Fibroblast of gingiva (primary cell): ENCODE measurements around the gene CDHR1.
A peak's percentile ranks its signal among the peaks of the same experiment; 100 is the strongest.
"Not testable (repeated sequence)": the region's sequence is repeated elsewhere in the genome, so short reads cannot be mapped to it uniquely, and the experiment has no call there.

Experiments
- DNase-seq: peaks from one replicate; pipeline ENCODE4 v3.0.0-alpha.2; 2011; ENCODE audit warnings: low read depth

Gene CDHR1

DNA sequence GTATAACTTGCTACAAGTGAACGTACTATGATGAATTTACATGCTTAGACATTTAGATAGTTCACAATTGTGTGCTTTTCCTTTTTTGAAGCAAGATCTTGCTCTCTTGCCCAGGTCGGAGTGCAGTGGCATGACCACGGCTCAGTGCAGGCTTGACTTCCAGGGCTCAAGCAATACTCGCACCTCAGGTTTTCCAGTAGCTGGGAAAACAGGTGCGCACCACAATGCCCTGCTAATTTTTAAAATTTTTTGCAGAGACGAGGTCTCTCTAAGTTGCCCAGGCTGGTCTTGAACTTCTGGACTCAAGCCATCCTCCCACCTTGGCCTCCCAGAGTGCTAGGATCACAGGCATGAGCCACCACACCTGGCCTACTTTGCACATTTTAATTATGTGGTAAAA is 18.9 kb upstream of the CDHR1 start:
- no peak for DNase-seq

DNA sequence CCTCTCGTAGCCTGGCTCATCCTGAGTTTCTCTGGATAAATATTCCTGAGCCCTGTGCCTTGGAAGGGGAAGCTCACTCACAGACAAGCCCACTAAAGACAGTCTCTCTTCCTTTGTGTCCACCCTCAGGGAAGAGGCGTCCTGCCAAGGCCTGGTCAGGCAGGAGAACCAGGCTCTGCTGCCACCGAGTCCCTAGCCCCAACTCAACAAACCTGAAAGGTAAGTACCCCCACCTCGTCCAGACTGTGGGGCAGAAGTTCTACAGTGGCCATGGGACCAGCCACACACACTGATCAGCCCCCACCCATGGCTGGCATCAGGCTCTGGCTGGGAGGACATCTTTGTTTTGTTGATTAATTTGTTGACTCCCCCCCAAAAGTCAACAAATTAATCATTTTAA is 18.0 kb upstream of the CDHR1 start:
- no peak for DNase-seq

DNA sequence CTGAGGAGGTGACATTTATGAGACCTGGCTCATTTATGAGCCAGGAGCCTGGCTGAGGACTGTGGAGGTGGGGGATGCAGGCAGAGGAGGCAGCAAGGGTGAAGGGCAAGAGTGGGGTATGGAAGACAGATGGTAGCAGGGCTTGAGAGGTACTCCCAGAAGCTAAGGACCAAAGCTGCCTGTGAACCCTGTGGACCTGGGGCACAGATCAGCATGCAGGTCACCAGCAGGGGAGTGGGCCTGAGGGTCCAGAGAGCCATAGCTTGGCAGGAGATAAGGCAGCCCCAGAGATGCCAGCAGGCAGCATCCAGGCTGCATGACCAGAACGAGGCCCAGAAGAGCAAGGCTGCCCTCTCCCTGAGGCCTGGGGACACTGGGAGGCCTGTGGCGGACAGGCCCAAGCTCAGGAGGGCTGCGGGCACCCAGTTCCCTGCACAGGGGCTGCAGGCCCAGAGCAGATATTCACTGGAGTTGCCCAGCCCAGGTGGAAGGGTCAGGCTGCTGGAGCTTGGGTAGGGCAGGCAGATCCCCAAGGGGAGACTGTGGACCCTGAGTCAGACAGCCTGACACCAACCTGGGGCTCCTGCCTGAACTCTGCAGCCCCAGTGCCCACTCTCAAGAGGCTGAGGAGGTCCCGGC is 17.4 kb upstream of the CDHR1 start:
- no peak for DNase-seq

DNA sequence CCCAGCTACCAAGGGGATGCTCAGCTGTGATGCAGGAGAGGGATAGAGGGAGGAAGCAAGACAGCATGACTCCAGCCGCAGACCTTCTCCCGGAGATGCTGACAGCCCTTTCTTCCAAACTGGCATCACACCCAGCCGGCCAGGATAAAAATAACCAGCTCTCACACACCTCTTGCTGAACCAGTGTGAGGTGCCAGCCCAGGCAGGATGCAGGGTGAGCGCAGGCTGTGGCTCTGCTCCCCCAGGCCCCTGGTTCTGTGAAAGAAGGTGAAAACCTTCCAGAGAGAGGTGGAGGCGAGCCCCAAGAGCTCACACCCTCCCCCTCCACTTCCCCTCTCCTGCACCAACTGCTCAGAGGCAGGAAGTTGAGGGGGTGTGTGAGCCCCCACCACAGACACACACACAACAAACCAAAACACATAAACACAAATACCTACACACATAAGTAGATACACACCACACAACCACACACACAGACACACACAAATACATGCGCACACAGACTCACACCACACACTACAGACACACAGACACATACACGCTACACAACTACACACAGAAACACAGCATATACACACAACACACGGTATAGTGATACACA is 16.7 kb upstream of the CDHR1 start:
- no peak for DNase-seq

DNA sequence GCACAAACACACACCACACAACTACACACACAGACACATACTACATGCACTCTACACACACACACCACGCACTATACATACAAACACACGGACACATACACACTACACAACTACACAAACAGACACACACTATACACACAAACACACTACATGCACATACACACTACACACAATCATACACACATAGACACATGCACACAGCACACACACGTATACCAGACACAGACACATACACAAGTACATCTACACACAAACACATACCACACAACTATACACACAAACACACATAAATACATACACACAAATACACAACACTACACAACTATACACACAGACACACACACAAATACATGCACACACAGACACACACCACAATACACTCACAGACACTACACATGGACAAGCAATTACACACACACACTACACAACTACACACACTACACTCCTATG is 16.2 kb upstream of the CDHR1 start:
- DNase-seq = no peak

DNA sequence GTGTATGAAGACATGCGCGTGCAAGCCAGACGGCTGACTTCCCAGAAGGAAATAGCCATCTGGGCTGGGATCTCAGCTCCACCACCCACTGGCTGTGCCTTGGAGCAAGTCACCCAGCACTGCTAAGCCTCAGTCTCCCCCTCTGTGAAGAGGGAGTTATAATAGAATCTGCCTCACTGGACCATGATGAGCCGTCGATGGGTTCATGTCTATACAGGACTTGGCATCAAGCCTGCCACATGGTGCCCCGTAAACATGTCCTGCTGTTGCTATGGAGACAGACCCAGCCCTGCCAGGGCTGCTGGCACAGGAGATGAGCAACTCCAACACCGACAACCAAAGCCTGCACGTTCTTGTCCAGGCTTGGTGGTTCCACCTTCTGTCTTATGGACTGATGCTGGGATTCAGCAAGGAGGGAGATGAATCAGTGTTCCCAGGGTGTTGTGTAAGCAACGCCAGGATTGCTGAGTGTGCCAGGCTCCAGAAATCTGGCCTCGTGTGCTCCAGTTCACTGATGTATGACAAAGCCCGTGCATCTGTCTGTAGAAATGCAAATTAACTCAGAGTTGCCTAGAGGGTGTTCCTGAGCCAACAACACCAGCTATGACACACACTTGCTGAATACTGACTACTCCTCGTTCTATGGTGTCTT is 15.2 kb upstream of the CDHR1 start:
- peak; percentile 77 for DNase-seq

DNA sequence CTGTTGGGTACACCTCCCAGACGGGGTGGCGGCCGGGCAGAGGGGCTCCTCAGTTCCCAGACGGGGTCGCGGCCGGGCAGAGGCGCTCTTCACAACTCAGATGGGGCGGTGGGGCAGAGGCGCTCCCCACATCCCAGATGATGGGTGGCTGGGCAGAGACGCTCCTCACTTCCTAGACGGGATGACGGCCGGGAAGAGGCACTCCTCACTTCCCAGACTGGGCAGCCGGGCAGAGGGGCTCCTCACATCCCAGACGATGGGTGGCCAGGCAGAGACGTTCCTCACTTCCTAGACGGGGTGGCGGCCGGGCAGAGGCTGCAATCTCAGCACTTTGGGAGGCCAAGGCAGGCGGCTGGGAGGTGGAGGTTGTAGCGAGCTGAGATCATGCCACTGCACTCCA is 14.0 kb upstream of the CDHR1 start:
- DNase-seq = not testable (repeated sequence)

DNA sequence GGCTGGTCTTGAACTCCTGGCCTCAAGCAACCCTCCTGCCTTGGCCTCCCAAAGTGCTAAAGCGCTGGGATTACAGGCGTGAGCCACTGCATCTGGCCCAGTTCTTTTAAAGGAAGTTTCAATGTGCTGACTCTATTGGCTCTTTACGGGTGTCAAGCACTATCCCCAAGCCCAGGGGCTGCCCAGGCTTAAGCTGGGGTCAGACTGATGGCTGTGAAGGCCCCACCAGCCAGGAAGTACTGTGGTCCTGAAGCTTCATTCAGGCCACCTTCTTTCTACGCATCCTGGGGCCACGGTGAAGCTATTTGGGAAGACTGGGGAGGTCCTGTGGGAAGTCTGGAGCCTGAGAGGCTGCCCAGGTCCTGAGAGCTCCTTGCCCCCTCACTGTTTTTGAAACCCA is 12.7 kb upstream of the CDHR1 start:
- no peak for DNase-seq

DNA sequence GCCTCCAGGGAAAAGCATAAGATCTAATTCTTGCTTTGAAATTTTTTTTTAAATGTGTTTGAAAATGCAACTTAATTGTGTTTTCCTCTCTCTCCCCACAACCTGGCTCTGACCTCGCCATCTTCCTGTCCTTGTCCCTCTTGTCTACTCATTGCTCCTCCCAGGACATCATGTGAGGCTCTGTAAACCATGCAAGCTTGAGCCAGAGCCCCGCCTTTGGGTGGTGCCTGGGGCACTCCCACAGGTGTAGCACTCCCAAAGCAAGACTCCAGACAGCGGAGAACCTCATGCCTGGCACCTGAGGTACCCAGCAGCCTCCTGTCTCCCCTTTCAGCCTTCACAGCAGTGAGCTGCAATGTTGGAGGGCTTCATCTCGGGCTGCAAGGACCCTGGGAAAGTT is 9.8 kb upstream of the CDHR1 start:
- no peak for DNase-seq

DNA sequence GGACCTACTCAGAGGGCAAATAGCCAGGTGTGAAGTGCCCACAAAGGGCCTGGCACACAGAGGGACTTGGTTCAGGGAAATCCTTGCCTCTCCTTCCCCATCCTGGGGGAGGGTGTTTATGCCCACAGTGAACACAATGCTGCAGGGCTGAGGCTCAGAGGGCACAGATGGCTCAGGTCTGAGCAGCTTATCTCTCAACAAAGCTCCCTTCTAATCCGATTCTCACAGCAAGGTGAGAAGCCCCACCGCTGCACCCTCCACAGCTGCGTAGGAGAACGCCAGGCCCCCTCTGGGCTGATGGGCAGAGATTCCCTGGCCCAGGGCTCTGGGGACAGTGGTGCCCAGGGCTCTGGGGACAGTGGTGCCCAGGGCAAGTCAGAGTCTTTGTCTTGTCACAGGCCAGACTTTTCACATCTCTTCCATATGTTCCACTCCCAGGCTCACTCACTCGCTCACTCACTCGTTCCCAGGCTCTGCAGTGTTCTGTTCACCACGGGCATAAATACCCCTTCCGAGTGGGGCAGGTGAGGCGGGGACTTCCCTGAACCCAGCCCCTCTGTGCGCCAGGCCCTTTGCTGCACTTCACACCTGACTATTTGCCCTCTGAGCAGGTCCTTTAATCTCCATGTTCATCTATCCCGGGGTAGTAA is 8.7 kb upstream of the CDHR1 start:
- DNase-seq = no peak

DNA sequence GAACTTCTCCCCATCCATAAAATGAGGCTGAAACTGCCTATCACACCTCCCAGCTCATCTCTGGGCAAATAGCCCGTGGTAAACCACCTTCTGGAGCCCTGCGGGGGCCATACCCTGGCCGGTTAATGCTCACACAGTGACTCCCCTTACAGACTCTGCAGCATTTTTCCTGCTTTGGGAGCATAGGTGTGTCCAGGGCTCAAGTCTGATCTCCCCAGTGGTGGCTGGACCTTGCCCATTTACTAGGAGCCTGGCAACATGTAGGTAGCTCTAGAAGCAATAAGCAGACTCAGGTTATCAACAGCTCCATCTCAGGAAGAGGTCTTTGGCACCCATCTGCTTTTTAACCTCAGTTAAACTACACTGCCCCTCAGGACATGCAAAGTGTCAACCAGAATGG is 5.5 kb upstream of the CDHR1 start:
- DNase-seq = no peak

DNA sequence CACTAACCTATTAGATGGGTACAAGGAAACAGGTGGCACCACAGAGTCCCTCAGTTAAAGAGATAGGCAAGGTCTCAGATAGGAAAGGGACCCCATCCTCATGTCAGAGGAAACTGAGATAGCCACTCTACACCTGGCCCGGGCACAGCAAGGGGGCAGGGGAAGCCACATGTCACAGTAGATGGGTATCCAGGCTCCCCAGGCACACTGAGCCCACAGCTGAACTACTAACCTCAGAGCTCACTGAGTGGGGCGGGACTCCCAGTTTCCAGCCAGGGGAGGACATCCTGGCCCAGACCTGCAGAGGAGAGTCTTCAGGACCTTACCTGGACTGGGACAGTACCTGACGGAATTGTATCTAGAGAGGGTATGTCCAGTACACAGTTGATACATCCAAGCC is 3.7 kb upstream of the CDHR1 start:
- DNase-seq = no peak

DNA sequence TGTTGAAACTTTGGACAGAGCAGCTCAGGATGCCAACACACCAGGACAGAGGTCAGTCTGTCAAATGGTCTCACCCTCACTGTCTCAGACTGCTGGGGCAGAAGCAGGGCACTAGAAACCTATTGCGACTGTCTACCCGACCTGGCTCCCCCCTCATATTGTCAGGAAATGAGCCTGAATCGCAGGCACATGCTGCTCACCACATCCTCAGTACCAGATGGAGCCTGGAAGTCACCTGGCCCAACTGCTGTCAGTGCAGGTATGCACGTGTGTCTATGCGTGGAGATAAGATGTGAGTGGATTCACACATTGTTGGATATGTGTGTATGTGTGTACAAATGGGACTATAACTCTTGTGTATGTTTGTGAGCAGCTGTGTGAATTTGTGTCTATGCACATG is 3.2 kb upstream of the CDHR1 start:
- DNase-seq = no peak

DNA sequence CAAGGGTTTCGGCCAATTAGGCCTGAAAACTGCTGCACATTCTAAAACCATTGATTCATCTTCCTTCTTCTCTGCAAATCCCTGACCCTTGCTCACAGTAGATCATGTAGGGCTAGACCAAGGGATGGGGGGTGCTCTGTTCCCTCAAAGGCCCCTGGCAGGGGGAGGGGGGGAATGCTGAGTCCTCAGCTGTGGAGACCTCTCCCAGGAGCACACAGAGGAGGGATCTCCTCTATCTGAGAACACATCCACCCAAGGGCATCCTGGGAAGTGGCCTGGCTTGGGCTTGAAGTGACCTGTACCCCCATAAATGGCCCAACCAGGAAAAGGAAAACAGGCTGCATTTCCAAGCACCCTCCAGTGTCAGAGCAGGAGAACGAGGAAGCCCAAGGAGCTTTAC is 1.0 kb upstream of the CDHR1 start:
- no peak for DNase-seq

DNA sequence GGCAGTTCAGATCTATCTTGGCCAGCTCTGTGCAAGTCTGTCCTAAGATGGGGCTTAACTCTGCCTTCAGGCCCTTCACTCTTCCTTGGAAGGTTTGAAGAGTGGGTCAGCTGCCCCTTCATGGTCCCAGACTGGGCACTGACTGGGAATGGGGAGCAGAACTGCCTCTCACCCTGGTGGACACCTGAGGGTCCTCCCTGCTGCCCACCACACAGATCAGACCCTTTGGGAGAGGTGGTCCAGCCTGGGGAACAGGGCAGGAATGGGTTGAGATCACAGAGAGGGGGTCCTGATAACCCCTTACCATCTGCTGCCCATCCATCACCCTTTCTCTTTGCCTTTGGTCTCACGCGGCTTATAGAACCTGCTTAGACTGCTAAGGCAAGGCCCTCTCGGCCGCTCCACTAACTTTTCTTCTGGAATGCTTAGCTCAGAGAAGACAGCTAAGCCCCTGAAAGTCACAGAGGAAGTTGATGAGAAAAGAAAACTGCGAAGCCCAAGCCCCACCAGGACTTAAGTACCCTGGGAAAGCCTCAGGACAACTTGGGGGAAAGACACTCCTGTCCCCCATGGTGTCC is 402 bp upstream of the CDHR1 start:
- DNase-seq = no peak

DNA sequence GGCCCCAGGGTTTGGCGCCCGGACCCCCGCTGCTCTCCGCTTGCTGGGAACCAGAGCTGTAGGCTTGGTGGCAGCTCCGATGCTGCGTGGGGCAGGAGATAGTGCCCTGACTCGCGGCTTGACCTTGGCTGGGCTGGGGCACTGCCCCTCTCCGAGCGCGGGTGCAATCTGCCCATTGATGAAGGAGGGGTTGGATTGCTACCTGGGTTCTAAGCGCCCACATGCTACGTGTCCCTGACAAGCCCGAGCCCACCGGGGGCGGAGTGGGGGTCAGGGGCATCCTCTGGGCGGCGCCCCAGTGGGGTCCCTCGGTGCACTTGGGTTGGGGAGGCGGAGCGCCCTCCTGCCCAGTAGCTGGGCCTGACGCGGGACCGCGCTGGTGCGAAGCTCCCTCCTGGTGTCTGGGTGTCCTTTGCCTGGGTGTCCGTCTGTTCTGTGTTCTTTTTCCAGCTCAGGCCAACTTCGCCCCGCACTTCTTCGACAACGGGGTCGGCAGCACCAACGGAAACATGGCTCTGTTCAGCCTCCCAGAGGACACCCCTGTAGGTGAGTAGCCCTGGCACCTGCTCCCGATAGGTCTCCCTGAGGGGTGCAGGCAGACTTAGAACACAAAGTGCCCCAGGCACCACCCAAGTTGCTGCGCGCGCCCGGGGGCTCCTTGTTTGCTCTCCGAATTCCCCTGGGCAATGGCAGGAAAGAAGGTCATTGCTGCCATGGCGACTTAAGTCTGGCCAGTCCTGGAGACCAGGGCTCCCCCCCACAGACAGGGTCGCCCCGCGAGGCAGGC is 900 bp downstream of the CDHR1 start:
- DNase-seq = no peak

DNA sequence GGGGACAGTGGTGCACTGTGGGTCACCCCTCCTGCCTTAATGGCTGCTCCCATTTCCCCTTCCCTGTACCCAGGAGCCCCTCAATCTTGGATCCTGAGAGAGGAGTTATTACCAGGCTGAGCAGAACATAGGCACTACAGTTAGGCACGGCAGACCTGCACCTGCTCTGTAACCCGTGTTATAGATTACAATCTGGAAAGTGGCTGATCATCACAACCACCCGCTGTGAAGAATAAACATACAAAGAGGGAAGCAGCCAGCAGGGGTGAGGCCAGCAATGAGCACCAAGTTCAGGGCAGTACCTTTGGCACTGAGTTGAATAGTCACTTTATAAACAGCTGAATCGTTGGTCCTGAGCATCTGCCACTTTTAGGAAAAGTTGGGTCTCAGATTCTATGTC is 1.7 kb downstream of the CDHR1 start:
- no peak for DNase-seq

DNA sequence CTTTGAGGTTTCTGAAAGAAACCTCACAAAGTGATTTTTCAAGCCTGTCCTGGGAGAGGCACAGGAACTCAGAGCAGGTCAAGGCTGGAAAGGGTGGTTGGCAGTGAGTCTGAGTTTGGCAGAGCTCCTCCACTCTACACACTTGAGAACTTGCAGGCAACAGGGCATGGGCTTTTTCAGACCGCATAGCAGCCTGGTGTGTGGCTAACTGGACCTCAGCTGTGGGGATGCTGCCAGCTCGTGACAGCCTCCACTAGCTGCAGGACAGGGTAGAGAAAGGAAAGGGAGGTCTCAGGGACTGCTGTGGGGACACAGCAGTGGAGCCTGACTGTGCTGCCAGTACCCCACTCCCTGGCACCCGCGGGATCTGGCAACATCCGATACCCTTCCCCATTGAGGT is 2.6 kb downstream of the CDHR1 start:
- DNase-seq = no peak

DNA sequence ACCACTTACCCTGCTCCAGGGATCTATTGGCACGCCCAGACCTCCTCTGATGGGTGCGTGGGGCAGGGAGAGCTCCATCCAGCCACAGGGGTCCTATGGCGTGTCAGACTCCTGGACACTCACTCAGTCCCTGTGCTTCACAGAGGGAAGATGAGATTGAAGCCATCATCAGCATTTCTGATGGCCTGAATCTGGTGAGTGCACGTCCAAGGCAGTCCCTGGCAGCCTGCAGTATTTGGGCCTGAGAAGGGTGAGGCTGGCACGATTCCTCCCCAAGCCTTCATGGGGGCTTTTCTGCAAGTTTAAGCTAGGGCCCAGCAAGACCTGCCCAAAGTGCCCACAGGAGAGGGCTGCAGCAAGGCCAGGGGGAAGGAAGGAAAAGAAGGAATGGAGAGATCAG is 3.3 kb downstream of the CDHR1 start:
- no peak for DNase-seq

DNA sequence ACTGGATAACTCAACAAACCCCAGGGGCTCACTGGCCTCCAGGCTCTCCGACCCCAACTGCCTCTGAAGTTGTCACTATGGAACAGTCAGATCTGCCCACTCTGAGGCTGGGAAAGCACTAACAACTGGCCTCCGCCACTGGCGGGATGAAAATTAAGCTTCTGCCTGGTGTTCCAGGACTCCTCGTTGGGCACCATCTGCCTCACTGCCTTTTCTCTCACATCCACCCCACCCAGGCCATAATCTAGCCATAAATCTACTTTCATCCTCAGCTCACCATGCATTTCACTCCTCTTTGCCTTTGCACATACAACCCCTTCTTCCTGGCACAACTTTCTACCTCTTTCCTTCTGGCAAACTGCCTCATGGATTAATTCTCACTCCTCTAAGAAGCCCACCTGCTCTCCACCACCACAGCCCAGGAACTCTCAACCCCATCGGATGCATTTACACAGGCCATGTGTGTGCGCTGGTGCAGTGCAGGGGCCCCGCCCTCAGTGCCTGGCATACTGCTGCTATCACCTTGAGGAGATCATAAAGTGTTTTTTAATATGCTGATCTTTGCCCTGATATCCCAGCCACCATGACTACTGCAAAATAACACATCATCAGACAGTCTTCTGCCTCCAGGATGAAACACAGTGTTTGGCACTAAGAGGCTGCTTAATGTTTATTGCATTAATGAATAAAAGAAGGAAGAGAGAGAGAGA is 4.0 kb downstream of the CDHR1 start:
- DNase-seq = no peak

DNA sequence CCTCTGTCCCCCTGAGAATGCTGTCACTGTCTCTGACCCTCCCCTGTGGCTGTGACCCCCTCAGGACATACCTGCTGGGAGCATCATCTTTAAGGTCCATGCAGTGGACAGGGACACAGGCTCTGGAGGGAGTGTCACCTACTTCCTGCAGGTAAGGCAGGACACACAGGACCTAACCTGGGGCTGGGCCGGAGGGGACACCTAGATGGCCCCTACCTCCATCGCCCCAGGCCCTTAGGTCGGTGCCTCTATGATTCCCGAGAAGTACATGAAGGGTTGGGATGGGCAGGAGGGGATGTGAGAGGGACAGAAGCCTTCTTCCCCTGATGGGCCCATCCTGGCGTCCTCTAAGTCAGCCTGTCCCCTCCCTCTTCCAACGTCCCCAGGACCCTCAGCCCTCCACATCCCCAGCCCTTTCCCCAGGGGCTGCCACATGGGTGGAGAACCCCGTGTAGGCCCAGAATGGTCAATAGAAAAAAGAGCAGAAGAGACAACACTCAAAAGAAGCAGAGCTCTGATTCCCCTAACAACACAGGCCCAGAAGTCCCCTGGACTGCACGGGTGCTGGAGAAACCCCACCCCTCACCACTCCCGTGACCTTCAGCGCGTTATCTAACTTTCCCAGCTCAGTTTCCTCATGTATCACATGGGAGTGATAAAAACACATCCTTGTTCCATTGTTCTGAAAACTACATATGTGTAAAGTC is 6.4 kb downstream of the CDHR1 start:
- DNase-seq = no peak
